ENCODE data around the gene ATG4B. TPM values are rescaled to one million over a fixed set of nuclear protein-coding genes. Genes with fewer than 3 reads are reported as not detected.

Gene ATG4B
- total RNA-seq, 2 donors from 2014 or later: 97.9 to 109 TPM

DNA sequence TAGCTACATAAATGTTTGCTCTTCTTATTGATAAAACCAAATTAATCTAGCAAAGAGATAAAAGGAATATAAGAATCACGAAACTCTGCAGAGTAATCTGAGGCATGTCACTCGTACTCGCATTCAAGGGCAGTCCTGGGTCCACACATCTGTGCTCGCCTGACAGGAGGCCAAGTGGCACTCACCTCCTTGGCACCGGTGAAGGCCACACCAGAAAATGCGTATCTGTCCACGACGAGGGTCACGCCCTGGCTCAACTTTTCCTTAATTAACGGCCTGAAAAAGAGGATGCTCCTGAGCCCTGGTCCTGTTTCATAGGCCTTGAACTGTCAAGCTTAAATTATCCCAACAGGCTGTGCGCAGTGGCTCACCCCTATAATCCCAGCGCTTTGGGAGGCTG is 42.6 kb downstream of the ATG4B start:
- H3K27ac Mint-ChIP-seq: no peak overlapping the region
- no peak for DNase-seq
- no peaks in the 10 kb centered on the region for H3K27me3 Mint-ChIP-seq (ENCODE audit: low read depth)
- peaks cover 7 to 24% of the 10 kb centered on the region in 2 donors for H3K36me3 Mint-ChIP-seq (ENCODE audit: insufficient read depth in 2 of 2)
- H3K9me3 Mint-ChIP-seq: no peaks in the 10 kb centered on the region
- no peak overlapping the region for H3K4me3 Mint-ChIP-seq
- peaks cover 26% of the 10 kb centered on the region for H3K4me1 Mint-ChIP-seq (ENCODE audit: low read depth)
- no peak for ATAC-seq (replicated peaks in 1 of 2)

DNA sequence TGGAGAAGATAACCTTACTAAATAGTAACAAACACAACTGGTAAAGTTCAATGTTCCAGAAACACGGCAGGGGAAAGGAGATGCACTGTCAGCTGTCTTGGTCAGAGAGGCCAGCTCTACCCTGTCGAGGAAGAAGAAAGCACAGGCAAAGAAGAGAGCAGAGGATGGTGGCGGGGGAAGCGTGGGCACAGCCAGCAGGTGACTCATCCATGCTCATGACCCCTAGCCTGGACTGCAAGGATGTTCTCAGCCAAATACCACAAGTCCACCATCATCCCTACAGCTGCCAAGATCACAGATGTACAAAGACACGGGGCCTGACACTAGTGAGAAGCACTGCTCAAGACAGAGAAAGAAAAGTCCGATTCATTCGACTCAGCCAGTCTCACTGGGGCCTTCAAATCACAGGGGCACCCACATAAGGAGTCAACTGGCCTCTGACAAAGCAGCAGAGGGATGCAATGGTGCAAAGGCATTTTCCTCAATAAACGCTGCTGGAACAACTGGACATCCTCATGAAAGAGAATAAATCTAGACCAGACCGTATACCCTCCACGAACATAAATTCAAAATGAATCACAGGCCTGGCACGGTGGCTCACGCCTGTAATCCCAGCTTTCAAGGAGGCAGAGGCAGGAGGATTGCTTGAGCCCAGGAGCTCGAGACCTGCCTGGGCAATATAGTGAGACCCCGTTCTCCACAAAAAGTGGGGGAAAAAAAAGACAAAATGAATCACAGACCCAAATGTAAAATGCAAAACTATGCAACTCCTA is 43.5 kb downstream of the ATG4B start:
- DNase-seq (no peak), ATAC-seq (replicated peaks in 1 of 2) (no peak)
- H3K27me3 Mint-ChIP-seq (ENCODE audit: low read depth): no peaks in the 10 kb centered on the region
- H3K4me1 Mint-ChIP-seq (ENCODE audit: low read depth): peaks cover 34% of the 10 kb centered on the region
- no peak overlapping the region for H3K4me3 Mint-ChIP-seq
- peaks cover 9 to 24% of the 10 kb centered on the region in 2 donors for H3K36me3 Mint-ChIP-seq (ENCODE audit: insufficient read depth in 2 of 2)
- H3K9me3 Mint-ChIP-seq: no peaks in the 10 kb centered on the region
- H3K27ac Mint-ChIP-seq: no peak overlapping the region

DNA sequence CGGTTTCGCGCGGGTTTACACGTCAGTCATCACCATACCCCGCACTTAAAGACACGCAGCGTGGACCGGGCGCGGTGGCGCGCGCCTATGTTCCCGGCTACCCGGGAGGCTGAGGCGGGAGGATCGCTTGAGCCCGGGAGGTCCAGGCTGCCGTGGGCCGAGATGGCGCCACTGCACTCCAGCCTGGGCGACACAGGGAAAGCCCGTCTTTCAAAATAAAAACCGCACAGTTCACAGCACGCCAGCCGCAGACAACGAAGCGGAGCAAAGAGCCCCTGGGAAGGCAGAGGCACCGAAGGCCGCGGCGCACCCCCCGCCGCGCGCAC is 48.8 kb downstream of the ATG4B start:
- Mint-ChIP-seq H3K27me3 (ENCODE audit: low read depth) (no peaks in the 10 kb centered on the region), H3K4me1 (ENCODE audit: low read depth) (peaks cover 46% of the 10 kb centered on the region), H3K4me3 (peak overlapping the region; percentile 84 to 91), H3K36me3 (ENCODE audit: insufficient read depth in 2 of 2) (peaks cover 7 to 10% of the 10 kb centered on the region in 2 donors), H3K9me3 (no peaks in the 10 kb centered on the region), H3K27ac (peak overlapping the region; percentile 75)
- ATAC-seq (replicated peaks in 1 of 2) (peak in 1 of 2 donors; percentile 5), DNase-seq (peak in 1 of 2 donors; percentile 15)

DNA sequence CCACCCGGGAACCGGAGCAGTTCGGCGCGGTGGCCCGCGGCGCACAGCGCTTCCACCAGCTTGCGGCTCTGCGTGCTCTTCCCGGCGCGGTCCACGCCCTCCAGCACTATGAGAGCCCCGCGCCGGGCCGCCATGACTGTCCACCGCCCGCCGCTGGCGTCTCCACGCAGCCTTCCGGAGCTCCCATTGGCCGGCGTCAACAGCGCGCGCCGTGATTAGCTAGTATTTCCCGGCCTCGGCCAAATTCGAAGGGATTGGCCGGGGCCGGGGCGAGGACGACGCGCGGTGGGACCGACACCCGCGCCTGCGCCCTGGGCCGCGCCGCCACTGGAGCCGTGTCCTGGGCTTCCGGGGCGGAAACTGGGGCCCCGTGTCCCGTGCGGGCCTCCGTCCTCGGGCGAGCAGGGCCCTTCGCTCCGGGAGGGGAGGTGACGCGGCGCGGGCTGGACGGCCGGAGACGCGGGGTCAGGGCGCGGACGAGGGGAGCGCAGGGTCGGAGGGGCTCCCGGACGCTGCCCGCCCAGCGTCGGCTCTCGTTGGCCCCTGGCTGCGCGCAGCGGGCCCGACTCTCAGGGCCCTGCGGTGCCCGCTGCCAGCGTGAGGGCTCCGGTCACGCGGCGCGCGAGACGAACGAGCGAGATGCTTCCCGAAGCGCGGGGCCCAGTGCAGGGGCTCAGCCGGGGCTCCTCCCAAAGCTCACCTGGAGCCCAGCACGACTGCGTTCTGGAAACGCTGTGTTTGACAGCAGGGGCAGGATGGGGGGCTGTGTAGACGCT is 49.3 kb downstream of the ATG4B start, which contains the start of gene DTYMK:
Gene DTYMK, minus strand, starts transcription at position 166 of the 776 bp plus-strand sequence. Its CDS starts 32 bp downstream, at position 134.
- Mint-ChIP-seq H3K4me1 (ENCODE audit: low read depth) (peaks cover 42% of the 10 kb centered on the region), H3K36me3 (ENCODE audit: insufficient read depth in 2 of 2) (peaks cover 7 to 10% of the 10 kb centered on the region in 2 donors), H3K27me3 (ENCODE audit: low read depth) (no peaks in the 10 kb centered on the region), H3K4me3 (peak within 1 kb of the TSS; percentile 84 to 91), H3K9me3 (no peaks in the 10 kb centered on the region), H3K27ac (peak within 1 kb of the TSS; percentile 96)
- ATAC-seq (replicated peaks in 1 of 2) (peak; percentile 96 to 97), DNase-seq (peak; percentile 97 to 98)

DNA sequence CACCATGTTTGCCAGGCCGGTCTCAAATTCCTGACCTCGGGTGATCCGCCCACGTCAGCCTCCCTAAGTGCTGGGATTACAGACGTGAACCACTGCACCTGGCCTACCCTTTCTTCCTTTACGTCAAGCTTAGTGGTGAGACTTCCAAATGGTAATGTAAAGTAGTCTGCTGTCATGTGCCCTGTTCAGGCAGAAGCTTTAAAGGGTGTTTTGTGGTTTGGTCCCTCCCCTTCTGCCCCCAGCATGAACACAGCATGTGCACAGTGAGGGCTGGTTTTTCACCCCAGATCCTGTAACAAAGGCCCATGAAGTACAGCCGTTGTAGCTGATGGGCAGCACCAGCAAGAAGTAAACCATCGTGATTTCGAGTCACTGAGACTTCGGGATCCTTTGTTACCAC is 51.8 kb downstream of the ATG4B start:
- no peaks in the 10 kb centered on the region for H3K27me3 Mint-ChIP-seq (ENCODE audit: low read depth)
- ATAC-seq (replicated peaks in 1 of 2): no peak
- peak overlapping the region; percentile 70 for H3K27ac Mint-ChIP-seq
- DNase-seq: no peak
- peaks cover 5 to 6% of the 10 kb centered on the region in 2 donors for H3K36me3 Mint-ChIP-seq (ENCODE audit: insufficient read depth in 2 of 2)
- peak overlapping the region; percentile 36 to 67 for H3K4me3 Mint-ChIP-seq
- H3K9me3 Mint-ChIP-seq: no peaks in the 10 kb centered on the region
- peaks cover 38% of the 10 kb centered on the region for H3K4me1 Mint-ChIP-seq (ENCODE audit: low read depth)

DNA sequence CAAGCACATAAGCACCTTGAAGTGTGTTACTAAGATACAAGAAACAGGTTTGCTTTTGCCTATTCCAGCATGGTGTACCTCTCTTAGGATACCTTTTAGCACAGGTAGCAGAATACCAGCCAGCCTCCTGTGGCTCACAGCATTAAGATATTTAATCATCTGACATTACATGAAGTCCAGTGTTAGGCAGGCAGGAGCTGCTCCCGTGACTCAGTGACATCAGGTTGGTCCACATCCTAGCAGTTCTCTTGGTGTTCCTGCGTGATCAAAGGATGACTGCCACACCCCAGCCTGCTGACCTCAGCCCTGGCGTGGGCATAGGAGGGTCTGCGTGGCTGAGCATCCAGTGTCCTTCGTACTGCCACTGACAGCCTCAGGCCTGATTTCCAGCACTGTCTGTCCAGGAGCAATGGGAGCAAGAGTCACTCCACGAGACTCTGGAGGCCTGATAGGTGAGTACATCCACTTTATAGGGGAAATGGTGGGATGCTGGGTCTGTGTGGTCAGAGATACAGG is 52.8 kb downstream of the ATG4B start:
- H3K4me1 Mint-ChIP-seq (ENCODE audit: low read depth): peaks cover 30% of the 10 kb centered on the region
- ATAC-seq (replicated peaks in 1 of 2) (no peak), DNase-seq (no peak)
- H3K27ac Mint-ChIP-seq: peak overlapping the region; percentile 70
- H3K9me3 Mint-ChIP-seq: no peaks in the 10 kb centered on the region
- peaks cover 4 to 5% of the 10 kb centered on the region in 2 donors for H3K36me3 Mint-ChIP-seq (ENCODE audit: insufficient read depth in 2 of 2)
- H3K27me3 Mint-ChIP-seq (ENCODE audit: low read depth): no peaks in the 10 kb centered on the region
- H3K4me3 Mint-ChIP-seq: no peak overlapping the region

DNA sequence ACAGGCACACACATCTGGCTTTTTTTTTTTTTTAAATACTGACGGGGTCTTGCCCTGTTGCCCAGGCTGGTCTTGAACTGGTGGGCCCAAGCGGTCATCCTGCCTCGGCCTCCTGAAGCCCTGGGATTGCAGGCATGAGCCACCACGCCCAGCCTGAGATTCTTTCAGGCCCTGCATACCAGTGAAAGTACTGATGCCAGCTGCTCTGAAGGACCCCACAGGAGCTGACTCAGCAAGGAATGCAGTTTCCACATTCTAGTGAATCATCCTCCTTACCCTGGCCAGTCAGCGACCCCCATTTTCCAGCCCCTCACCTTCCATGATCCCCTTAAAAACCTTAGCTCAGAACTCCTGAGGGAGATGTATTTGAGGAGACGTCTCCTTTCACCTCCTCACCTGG is 55.0 kb downstream of the ATG4B start:
- Mint-ChIP-seq H3K4me3 (no peak overlapping the region), H3K9me3 (no peaks in the 10 kb centered on the region), H3K27ac (no peak overlapping the region), H3K4me1 (ENCODE audit: low read depth) (peaks cover 21% of the 10 kb centered on the region), H3K36me3 (ENCODE audit: insufficient read depth in 2 of 2) (peaks cover 0 to 10% of the 10 kb centered on the region in 2 donors), H3K27me3 (ENCODE audit: low read depth) (no peaks in the 10 kb centered on the region)
- no peak for ATAC-seq (replicated peaks in 1 of 2)
- no peak for DNase-seq

DNA sequence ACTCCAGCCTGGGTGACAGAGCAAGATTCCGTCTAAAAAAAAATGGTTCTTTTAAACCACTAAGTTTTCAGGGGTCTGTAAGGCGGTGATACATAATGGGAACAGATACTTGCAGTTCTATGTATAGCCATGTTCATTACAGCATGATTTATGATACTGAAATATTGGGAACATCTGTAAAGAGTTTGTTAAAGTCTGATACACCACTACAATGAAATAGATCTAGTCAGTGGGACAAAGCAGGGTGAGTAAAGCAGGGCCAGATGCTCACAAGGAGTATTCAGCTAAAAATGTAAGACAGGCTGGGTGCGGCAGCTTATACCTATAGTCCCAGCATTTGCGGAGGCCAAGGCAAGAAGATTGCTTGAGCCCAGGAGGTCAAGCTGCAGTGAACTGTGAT is 58.2 kb downstream of the ATG4B start:
- DNase-seq: no peak
- Mint-ChIP-seq H3K4me1 (ENCODE audit: low read depth) (peaks cover 17% of the 10 kb centered on the region), H3K9me3 (no peaks in the 10 kb centered on the region)

DNA sequence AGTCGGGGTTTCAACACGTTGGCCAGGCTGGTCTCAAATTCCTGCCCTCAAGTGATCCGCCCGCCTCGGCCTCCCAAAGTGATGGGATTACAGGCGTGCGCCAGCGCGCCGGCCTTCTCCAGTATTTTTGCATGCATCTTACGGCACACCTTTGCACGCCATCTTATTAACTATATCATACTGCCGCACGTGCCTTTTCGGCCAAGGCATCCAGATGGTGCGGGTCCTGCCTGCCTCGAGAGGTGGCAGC is 63.6 kb downstream of the ATG4B start:
- peaks cover 38% of the 10 kb centered on the region for H3K4me1 Mint-ChIP-seq (ENCODE audit: low read depth)
- ATAC-seq (replicated peaks in 1 of 2) (no peak), DNase-seq (no peak)
- peak overlapping the region; percentile 94 to 95 for H3K4me3 Mint-ChIP-seq
- no peaks in the 10 kb centered on the region for H3K27me3 Mint-ChIP-seq (ENCODE audit: low read depth)
- H3K36me3 Mint-ChIP-seq (ENCODE audit: insufficient read depth in 2 of 2): peaks cover 6 to 12% of the 10 kb centered on the region in 2 donors
- peak overlapping the region; percentile 79 for H3K27ac Mint-ChIP-seq
- H3K9me3 Mint-ChIP-seq: peaks cover 2 to 3% of the 10 kb centered on the region in 2 donors

More for the DNA sequence above, 58.2 kb downstream of the ATG4B start:
- no peak overlapping the region for H3K27ac Mint-ChIP-seq
- no peak overlapping the region for H3K4me3 Mint-ChIP-seq
- H3K36me3 Mint-ChIP-seq (ENCODE audit: insufficient read depth in 2 of 2): peaks cover 0 to 10% of the 10 kb centered on the region in 2 donors
- no peaks in the 10 kb centered on the region for H3K27me3 Mint-ChIP-seq (ENCODE audit: low read depth)
- ATAC-seq (replicated peaks in 1 of 2): no peak

DNA sequence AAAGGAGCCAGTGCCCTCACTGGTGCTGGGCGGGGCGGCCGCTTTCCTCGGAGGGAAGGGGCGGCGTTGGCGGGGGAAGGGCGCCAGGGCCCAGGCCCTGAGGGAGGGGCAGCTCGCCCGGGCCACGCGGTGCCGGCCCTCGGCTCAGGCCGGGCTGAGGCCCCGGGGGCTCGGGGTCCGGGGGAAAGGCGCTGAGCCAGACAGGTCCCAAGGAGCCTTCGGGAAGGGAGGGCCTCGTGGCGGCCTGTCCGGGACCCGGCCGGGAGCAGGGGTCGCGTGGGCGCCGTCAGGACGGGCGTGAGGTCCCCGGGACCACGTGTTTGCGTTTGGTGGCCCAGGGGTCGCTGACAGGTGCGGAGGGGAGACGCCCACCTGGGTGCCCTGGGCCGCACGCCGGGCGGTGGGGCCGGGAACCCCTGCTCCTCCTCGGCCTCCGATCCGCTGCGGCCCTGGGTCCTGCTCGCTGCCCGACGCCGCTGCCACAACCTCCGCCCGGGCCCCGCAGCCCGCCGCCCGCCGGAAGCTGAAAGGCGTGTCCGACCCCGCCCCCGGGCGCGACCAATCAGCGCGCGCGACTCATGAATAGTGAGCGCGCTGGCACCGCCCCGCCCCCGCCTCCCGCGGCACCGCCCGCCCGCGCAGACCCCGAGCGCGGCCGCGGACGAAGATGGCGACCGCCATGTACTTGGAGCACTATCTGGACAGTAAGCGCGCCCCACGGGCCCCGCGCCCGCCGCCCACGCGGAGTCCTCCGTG is 64.1 kb downstream of the ATG4B start, which contains the start of gene ING5:
Gene ING5, plus strand, starts transcription at position 641 of the 756 bp plus-strand sequence. Its CDS starts 27 bp downstream, at position 668.
- H3K27ac Mint-ChIP-seq: peak within 1 kb of the TSS; percentile 79
- H3K4me3 Mint-ChIP-seq: peak within 1 kb of the TSS; percentile 94 to 95
- DNase-seq (peak; percentile 98 to 99), ATAC-seq (replicated peaks in 1 of 2) (peak; percentile 73 to 74)
- peaks cover 3 to 4% of the 10 kb centered on the region in 2 donors for H3K9me3 Mint-ChIP-seq
- H3K36me3 Mint-ChIP-seq (ENCODE audit: insufficient read depth in 2 of 2): peaks cover 9 to 14% of the 10 kb centered on the region in 2 donors
- H3K4me1 Mint-ChIP-seq (ENCODE audit: low read depth): peaks cover 38% of the 10 kb centered on the region
- no peaks in the 10 kb centered on the region for H3K27me3 Mint-ChIP-seq (ENCODE audit: low read depth)

DNA sequence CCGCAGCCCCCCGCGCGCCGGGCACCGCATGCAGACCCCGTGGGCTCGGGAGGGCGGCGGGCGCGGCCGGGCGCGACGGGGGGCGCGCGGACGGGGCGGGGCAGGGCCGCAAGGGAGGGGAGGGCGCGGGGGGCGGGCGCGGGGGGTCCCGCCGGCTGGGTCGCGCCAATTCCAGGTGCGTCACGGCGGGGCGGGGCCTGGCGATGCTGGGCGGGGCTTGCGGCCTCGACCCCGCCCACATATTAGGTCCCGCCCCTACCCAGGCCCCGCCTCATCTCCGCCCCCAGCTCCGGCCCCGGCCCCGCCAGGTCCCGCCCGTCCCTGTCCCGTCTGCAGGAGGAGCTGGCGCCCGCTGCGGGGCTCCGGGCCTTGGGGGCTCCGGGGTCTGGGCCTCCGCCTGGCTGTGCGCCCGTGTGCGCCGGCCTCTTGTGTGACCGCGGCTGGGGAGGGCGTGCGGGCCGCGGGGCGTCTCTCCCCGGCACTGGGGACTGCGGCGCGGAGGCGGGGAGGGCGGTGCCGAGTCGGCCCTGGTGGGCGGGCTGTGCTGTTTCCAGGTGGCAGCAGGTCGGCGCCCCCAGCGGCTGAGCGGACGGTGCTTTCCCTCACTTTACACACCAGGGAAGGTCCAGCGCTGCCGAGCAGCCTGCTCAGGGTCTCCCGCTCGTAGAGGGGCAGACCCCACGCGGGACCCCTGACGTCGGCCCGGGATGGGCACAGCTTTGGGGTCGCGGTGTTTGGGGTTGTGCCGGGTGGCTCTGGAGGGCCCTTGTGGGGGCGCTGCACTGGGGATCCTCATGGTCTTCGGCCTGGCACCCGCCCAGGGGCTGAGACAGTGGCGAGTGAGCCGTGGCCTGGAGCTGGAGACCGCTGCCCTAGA is 64.9 kb downstream of the ATG4B start:
- H3K4me3 Mint-ChIP-seq: peak overlapping the region; percentile 87 to 90
- H3K4me1 Mint-ChIP-seq (ENCODE audit: low read depth): peaks cover 38% of the 10 kb centered on the region
- H3K9me3 Mint-ChIP-seq: peaks cover 3 to 4% of the 10 kb centered on the region in 2 donors
- peaks cover 9 to 22% of the 10 kb centered on the region in 2 donors for H3K36me3 Mint-ChIP-seq (ENCODE audit: insufficient read depth in 2 of 2)
- ATAC-seq (replicated peaks in 1 of 2): peak; percentile 73 to 74
- H3K27me3 Mint-ChIP-seq (ENCODE audit: low read depth): no peaks in the 10 kb centered on the region
- peak overlapping the region; percentile 35 for H3K27ac Mint-ChIP-seq
- DNase-seq: peak; percentile 89 to 93

DNA sequence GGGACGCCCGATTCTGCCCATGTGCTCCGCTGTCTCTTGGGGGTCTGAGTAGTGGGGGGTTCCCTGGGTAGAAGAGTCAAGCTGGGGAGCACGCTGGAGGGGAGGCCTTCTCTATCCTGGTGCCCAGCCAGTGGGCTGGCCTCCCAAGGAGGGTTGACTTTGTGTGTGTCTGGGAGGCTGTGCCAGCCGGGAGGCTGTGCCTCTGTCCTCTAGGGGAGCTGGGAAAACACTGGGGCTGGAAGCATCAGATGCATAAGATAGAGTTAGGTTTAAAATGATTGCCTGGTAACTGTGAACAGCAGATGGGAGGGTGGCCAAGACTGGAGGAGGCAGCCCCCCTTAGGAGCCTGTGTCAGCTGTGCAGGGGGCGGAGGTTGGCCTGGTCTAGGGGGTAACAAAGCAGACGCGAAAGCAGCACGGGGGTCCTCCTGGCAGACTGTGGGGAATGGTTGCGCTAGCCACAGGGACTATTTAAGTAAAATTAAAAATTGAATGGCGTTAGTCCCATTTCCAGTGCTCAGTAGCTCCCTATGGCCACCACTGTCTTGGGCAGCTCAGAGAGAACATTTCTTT is 65.6 kb downstream of the ATG4B start:
- Mint-ChIP-seq H3K4me1 (ENCODE audit: low read depth) (peaks cover 38% of the 10 kb centered on the region), H3K4me3 (peak overlapping the region; percentile 87 to 90), H3K9me3 (peaks cover 3 to 4% of the 10 kb centered on the region in 2 donors), H3K27ac (peak overlapping the region; percentile 35), H3K36me3 (ENCODE audit: insufficient read depth in 2 of 2) (peaks cover 9 to 27% of the 10 kb centered on the region in 2 donors), H3K27me3 (ENCODE audit: low read depth) (no peaks in the 10 kb centered on the region)
- ATAC-seq (replicated peaks in 1 of 2) (no peak), DNase-seq (no peak)
